RPMI7951 (cell line): ENCODE results near the gene TBC1D1. TPM values are rescaled to one million over a fixed set of nuclear protein-coding genes. Genes with fewer than 3 reads are reported as not detected.
A peak's percentile ranks its signal among the peaks of the same experiment; 100 is the strongest.

Source experiments
- DNase-seq: peaks from one replicate; pipeline ENCODE4 v3.0.0-alpha.2; 2012; ENCODE audit warnings: low read depth
- total RNA-seq: library from RNA; depleted of rRNA; stranded (reverse); fragments of >200 nt; shearing (Covaris generic); gene quantifications from 2 replicates; pipeline ENCODE4 v1.2.3, GENCODE V29; 2014

Gene TBC1D1
- total RNA-seq, 1 experiment from 2014 or later, result 68.2 TPM

- DNase-seq, result no peak
Measured at GRCh38 chr4:37924946-37925345, 34.1 kb downstream of the TBC1D1 start.

- no peak for DNase-seq
Measured at GRCh38 chr4:37927434-37927833, 36.5 kb downstream of the TBC1D1 start.

DNA sequence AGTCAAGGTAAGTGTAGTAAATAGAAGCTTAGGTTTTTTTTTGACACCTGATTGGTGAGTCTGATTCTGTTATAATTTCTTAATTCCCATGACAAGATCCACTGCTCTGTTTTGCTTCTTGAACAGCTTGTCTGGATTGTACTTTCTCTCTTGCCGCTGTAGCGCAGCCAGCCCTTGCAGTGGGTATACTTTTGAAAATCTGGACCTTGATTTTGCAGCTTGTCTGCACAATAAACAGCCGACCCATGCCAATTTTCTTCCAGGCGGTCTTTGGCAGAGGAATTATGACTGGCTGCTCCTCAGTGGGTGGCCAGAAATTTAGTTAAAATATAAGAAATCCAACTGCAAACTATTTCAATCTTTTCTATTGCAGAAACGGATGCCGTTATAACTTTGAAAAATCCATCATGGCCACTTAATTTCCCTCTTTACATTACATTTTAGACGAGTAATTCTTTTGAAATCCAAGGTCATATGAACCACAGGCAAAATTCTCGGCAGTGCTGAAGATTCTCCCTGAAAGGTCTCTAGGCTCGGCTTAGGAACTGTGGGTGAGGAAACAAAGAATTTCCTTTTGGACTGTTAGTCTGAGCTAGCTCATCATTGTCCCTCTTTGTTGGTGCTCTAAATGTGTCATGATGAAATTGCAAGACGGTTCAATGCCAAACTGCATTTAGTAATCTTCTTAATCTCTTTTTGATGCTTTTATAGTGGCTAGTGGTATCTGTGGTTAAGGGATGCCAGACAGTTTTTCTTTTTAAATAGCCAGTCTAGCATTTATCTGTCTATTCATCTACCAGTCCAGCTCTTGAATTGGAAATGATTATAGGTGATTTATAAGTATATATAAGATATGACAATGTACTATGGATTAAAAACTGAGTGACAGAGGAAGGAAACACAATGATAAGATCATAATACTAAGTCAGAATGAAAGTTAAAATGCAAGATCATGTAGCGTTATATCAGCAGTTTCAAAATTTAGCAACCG, 37.8 kb downstream of the TBC1D1 start:
- peak; percentile 50 for DNase-seq

DNA sequence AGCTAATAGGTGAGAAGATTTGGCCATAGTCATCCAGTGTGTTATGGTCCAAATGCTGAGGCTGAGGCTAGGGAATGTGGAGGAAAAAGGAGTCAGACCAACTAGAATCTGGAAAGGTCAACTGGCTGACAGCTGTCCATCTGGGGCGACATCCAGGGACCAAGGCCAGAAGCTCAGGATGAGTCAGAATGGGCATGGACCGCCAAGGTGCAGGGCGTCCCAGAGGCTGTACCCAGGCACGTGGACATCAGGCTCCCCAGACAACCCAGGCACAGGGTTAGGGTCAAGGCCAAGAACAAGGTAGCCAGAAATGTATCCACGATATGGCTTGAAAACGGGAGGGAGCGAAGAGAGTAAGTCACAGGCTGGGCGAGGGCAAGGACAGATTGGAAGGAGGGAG, 43.2 kb downstream of the TBC1D1 start:
- no peak for DNase-seq

DNA sequence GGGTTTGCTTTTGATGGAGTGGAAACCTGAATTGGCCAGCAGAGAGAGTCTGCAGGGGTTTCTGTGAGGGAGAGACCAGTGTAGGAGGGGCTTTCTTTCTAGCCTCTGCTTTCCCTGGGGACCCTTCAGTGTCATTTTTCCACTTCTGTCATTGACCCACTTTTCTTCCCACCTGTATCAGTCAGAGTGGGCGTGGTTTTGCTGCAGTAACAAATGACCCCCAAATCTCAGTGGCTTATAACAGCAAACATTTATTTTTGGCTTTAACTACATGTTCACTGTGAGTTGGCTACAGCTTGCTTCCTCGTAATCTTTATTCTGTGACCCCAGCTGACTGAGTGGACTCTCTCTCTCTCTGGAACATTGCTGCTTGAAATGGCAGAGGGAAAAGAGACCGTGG, 43.7 kb downstream of the TBC1D1 start:
- DNase-seq, result no peak

- DNase-seq, result no peak
Measured at GRCh38 chr4:37935026-37935425, 44.1 kb downstream of the TBC1D1 start.

DNA sequence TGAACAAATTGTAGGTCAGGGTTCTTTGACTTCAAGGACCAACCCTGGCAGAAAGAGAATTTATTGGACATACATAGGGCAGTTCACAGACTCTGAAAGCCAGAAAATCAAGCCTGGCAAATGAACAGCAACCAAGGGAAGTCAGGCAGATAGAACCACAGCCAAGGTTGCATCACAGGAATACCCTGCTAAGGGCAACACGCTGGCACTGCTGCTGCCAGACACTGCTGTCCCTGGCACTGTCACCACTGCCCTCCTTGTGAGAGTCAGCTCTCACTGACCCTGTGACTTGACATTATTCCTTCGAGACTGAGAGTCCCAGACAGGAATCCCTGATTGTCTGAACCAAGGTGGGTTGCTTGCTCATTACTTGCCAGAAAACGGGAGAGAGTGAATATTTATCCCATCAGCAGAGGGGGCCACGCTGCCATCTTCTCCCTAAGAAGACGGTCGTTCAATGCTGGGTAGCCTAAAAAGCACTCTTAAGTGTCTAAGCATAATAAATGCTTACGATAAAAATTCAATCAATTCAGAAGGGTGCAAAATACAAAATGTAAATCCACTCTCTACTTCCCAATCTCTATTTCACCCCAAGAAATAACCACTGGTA, 46.1 kb downstream of the TBC1D1 start:
- no peak for DNase-seq

DNA sequence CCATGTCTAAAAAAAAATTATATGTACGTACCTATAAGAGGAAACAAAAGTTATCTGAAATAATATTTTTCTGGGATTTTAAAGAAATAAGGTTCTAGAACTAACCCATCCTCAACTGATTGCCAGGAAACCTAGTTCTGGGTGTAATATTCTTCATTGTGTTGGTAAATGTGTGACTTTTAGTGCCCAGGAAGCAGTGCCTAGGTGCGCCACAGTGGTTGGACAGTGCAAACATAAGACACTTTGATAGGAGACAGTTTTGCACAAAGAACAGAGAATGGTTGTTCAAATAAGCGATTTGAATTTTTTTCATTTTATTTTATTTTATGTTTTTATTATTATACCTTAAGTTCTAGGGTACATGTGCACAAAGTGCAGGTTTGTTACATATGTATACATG, 47.3 kb downstream of the TBC1D1 start:
- DNase-seq, result no peak

- DNase-seq, result no peak
Measured at GRCh38 chr4:37946503-37947179, 55.8 kb downstream of the TBC1D1 start.

DNA sequence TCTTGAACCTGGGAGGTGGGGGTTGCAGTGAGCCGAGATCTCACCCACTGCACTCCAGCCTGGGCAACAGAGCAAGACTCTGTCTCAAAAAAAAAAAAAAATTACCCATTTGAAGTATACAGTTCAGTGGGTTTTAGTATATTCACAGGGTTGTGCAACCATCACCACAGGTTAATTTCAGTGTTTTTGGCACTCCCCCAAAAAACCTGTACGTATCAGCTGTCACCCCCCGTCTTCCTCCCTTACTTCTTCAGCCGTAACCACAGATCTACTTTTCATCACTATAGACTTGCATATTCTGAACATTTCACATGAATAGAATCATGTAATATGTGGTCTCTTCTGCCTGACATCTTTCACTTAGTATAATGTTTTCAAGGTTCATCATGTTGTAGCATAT, 57.7 kb downstream of the TBC1D1 start:
- no peak for DNase-seq

DNA sequence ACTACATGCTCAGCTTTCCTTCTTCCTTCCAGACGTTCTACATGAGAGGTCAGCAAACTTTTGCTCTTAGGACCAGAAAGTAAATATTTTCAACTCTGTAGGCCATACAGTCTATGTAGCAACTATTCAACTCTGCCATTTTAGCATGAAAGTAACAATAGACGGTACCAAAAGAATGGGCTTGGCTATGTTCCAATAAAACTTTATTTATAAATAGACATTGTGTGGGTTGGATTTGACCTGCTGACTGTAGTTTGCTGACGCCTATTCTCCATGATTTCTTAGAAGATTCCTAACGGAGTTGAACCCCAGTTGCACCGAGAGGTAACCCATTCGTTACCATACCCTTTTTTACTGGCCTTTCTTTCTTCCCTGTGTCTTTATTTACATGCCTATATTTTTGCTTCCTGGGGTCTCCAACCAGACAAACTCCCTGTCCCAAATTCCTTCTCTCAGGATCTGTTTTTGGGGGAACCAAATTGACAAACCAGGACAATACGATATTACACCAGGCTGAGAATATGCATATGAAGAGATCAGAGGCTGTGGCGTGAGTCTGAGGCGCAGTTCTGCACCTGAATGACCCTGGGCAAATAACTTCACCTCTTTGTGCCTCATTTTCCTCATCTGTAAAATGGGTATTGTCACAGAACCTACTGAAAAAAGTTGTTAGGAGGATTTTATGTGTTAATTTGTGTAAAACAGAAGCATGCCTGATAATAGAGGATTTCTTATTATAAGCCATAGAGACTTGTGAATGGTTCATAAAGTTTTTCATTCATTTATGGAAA, 58.9 kb downstream of the TBC1D1 start:
- DNase-seq, result no peak

GRCh38 chr4:37951461-37952352, 60.8 kb downstream of the TBC1D1 start:
- no peak for DNase-seq

DNA sequence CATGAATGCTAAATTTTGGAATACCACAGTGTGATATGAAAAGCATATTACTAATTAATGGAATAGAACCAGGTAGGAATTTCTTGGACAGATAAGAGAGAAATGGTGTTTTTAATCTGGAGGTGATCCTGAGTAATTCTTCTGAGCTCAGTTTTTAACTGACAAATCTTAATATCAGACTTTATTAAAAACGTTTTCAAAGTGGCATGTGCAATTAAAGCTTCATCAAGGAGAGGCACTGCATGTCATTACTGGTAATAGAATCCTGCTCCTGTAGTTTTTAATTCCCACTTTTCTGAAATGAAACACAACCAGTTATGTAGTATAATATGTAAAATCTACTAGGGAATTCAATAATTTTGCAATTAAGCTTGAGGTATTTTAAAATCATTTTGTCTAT, 62.3 kb downstream of the TBC1D1 start:
- no peak for DNase-seq

- DNase-seq, result no peak
Measured at GRCh38 chr4:37953620-37954293, 62.9 kb downstream of the TBC1D1 start.

GRCh38 chr4:37956941-37957340, 66.1 kb downstream of the TBC1D1 start:
- no peak for DNase-seq

DNA sequence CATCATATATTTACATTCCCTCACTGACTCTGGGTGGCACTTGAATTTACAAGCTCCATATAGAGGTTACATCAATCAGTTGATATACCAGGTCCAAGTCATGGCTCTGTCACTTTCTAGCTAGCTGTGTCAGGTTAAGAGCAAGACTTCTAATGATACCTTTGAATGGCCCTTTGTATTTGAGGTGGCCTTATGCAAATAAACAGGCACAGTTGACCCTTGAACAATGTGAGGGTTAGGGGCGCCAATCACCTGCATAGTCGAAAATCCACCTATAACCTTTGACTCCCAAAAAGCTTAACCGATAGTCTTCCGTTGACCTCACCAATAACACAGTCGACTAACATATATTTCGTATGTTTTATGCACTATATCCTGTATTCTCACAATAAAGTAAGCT, 68.0 kb downstream of the TBC1D1 start:
- DNase-seq, result no peak

DNA sequence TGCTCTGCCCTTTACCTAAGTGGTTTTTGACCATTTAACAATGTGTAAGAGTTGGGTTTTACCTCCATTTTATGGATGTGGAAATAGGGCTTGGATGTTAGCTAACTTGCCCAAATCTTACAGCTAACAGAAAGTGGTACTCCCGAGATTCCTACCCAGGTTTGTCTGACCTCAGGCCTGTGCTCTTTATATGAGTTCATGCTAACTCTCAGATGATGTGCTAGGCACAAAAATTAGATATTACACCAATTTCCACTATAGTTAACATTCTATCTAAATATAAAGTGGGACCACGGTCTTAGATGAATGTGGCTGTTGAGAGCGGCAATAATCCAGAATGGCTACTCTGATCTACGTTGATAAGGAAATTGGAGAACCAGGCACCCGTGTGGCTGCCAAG, 69.2 kb downstream of the TBC1D1 start, which contains the start of gene PTTG2:
PTTG2 (plus strand) TSS at position 301 of the 400 bp plus-strand sequence; CDS start at position 338, 37 bp downstream.
- no peak for DNase-seq

DNA sequence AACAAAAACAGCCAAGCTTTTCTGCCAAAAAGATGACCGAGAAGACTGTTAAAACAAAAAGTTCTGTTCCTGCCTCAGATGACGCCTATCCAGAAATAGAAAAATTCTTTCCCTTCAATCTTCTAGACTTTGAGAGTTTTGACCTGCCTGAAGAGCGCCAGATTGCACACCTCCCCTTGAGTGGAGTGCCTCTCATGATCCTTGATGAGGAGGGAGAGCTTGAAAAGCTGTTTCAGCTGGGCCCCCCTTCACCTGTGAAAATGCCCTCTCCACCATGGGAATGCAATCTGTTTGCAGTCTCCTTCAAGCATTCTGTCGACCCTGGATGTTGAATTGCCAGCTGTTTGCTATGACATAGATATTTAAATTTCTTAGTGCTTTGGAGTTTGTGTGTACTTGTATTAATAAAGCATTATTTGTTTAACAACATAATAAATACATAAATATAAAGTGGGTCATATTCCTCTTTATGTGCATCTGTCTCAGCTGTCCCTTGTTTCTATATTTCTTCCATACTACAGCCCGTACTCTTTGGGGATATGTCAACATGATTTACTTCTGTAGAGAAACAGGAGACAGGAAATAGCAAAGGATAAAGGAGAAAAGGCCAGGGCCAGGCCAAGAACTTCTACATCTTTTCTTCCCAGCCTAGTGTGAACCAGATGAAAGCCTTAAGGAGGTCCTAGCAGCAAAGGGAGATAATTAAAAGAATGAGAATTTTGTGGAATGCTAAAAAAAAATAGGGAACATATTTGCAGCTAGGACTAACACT, 70.0 kb downstream of the TBC1D1 start:
- no peak for DNase-seq
